Endodermal cell (in vitro differentiated cells): ENCODE measurements around the gene FASTKD3. TPM values are rescaled to one million over a fixed set of nuclear protein-coding genes. Genes with fewer than 3 reads are reported as not detected.

Experiments
- DNase-seq: peaks from one replicate; pipeline ENCODE4 v3.0.0-alpha.2; 2017
- H3K27ac ChIP-seq: 2 replicates; pipeline ENCODE4 v1.5.1; 2013; ENCODE audit warnings: mild to moderate bottlenecking, low read depth, low read length, moderate library complexity
- H3K27me3 ChIP-seq: 2 replicates; pipeline ENCODE4 v1.6.1; 2013; ENCODE audit warnings: mild to moderate bottlenecking, low read length, moderate library complexity; ENCODE audit not compliant: insufficient read depth, control insufficient read depth, poor library complexity, severe bottlenecking
- H3K36me3 ChIP-seq: 2 replicates; pipeline ENCODE4 v1.7.0; 2013; ENCODE audit warnings: mild to moderate bottlenecking, low read length, moderate library complexity; ENCODE audit not compliant: control insufficient read depth, insufficient read depth
- H3K4me1 ChIP-seq: one replicate; pipeline ENCODE4 v1.7.0; 2013; ENCODE audit warnings: low read length; ENCODE audit not compliant: control insufficient read depth, insufficient read depth
- H3K4me3 ChIP-seq: 2 replicates; pipeline ENCODE4 v1.5.1; 2013; ENCODE audit warnings: mild to moderate bottlenecking, low read length, moderate library complexity
- H3K9ac ChIP-seq: 2 replicates; pipeline ENCODE4 v1.6.1; 2013; ENCODE audit warnings: mild to moderate bottlenecking, low read length, moderate library complexity; ENCODE audit not compliant: poor library complexity, severe bottlenecking; ENCODE audit errors: extremely low read depth
- H3K9me3 ChIP-seq: 2 replicates; pipeline ENCODE4 v1.6.1; 2013; ENCODE audit warnings: mild to moderate bottlenecking, low read length, moderate library complexity; ENCODE audit not compliant: control insufficient read depth
- H3K27ac Mint-ChIP-seq: 2 replicates; pipeline ENCODE4 v1.8.0; 2020; ENCODE audit warnings: mixed read lengths
- H3K27me3 Mint-ChIP-seq: 2 replicates; pipeline ENCODE4 v1.8.0; 2021; ENCODE audit warnings: mild to moderate bottlenecking, mixed read lengths; ENCODE audit not compliant: insufficient read depth
- H3K36me3 Mint-ChIP-seq: 2 replicates; pipeline ENCODE4 v1.8.0; 2020; ENCODE audit warnings: low read depth, mixed read lengths
- H3K4me1 Mint-ChIP-seq: 2 replicates; pipeline ENCODE4 v1.8.0; 2020; ENCODE audit warnings: mixed read lengths
- H3K4me3 Mint-ChIP-seq: 2 replicates; pipeline ENCODE4 v1.8.0; 2020; ENCODE audit warnings: mild to moderate bottlenecking, moderate library complexity, mixed read lengths
- H3K9me3 Mint-ChIP-seq: 2 replicates; pipeline ENCODE4 v1.8.0; 2020; ENCODE audit warnings: mild to moderate bottlenecking, mixed read lengths
- WGBS, 2 experiments: methylation state at CpG; one replicate each; pipeline versions ENCODE4 v1.1.5 to v1.1.7; 2013; ENCODE audit warnings: missing lambda C conversion rate in 2 of 2, mixed read lengths in 1 of 2; ENCODE audit not compliant: insufficient coverage in 1 of 2, insufficient read length in 1 of 2; 5-methylcytosine and 5-hydroxymethylcytosine counted together
- total RNA-seq, 2 donors: library from RNA; stranded (reverse); fragmentation: NEBNext Ultra II Directional in 1 of 2; extraction: Animal tissue kit (Norgen Biotek cat#: 25700) in 1 of 2; gene quantifications; 2 replicates in 1 of 2; 3 replicates in 1 of 2; pipeline ENCODE4 v1.2.1, GENCODE V29; 2021
- TF ChIP-seq, protein P1 (sequence below): fragments of 200-600 bp; sonication (generic); conservative IDR thresholded peaks from 2 replicates; pipeline ENCODE4 v1.5.0; 2021; ENCODE audit warnings: antibody characterized with exemption, mild to moderate bottlenecking

Gene FASTKD3
- total RNA-seq, 2 donors from 2014 or later, result 6.6 to 8.5 TPM

DNA sequence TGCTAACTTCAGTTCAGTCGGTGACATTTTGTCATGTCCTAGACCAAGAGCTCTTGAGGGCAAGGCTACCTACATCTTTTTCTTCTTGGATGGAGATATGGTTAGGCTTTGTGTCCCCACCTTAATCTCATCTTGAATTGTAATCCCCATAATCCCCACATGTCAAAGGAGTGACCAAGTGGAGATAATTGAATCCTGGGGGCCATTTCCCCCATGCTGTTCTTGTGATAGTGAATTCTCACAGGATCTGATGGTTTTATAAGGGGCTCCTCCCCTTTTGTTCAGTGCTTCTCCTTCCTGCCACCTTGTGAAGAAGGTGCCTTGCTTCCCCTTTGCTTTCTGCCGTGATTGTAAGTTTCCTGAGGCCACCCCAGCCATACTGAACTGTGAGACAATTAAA lies 15.8 kb downstream of the FASTKD3 start:
- no peak overlapping the region for H3K4me3 Mint-ChIP-seq
- H3K9ac ChIP-seq, result no peak overlapping the region

DNA sequence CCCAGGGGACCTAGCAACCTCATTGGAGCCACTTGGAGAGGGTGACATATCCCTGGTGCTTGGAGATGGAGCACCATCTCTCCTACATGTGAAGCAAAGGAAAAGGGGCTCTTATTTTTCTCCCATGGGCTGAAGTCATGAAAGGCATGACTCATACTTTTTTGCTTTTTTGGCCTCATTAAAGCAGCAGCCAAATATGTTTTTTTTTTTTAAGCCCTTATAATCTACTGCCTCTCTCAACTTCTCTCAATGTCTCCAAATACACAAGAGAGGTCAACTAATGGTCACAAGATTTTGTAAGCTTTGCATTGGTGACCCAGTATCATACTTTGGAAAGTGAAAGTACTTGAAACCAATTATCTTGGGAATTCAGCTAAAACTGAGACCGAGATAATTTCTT lies 16.3 kb downstream of the FASTKD3 start:
- H3K36me3 ChIP-seq, result no peaks in the 10 kb centered on the region
- H3K9ac ChIP-seq, result no peak overlapping the region
- Mint-ChIP-seq H3K27me3 (peaks cover 35% of the 10 kb centered on the region), H3K36me3 (peaks cover 1% of the 10 kb centered on the region), H3K27ac (no peak overlapping the region), H3K4me1 (peaks cover 3% of the 10 kb centered on the region), H3K4me3 (no peak overlapping the region), H3K9me3 (peaks cover 14% of the 10 kb centered on the region)
- no peak for DNase-seq
- peaks cover 35% of the 10 kb centered on the region for H3K27me3 ChIP-seq
- 95% methylated on average over 1 of the region's 1 CpG; no CpG with 5 or more reads in 1 of the 2 experiments for WGBS, 2 experiments
- no peak overlapping the region for H3K27ac ChIP-seq
- peaks cover 13% of the 10 kb centered on the region for H3K9me3 ChIP-seq
- no peaks in the 10 kb centered on the region for H3K4me1 ChIP-seq
- TF ChIP-seq, protein P1, sequence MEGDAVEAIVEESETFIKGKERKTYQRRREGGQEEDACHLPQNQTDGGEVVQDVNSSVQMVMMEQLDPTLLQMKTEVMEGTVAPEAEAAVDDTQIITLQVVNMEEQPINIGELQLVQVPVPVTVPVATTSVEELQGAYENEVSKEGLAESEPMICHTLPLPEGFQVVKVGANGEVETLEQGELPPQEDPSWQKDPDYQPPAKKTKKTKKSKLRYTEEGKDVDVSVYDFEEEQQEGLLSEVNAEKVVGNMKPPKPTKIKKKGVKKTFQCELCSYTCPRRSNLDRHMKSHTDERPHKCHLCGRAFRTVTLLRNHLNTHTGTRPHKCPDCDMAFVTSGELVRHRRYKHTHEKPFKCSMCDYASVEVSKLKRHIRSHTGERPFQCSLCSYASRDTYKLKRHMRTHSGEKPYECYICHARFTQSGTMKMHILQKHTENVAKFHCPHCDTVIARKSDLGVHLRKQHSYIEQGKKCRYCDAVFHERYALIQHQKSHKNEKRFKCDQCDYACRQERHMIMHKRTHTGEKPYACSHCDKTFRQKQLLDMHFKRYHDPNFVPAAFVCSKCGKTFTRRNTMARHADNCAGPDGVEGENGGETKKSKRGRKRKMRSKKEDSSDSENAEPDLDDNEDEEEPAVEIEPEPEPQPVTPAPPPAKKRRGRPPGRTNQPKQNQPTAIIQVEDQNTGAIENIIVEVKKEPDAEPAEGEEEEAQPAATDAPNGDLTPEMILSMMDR, result no peak
- no peak overlapping the region for H3K4me3 ChIP-seq

More for the DNA sequence above, 15.8 kb downstream of the FASTKD3 start:
- Mint-ChIP-seq H3K27me3 (peaks cover 32% of the 10 kb centered on the region), H3K4me1 (peaks cover 3% of the 10 kb centered on the region), H3K9me3 (peaks cover 14% of the 10 kb centered on the region), H3K36me3 (peaks cover 1% of the 10 kb centered on the region), H3K27ac (no peak overlapping the region)
- H3K27ac ChIP-seq, result no peak overlapping the region
- no peak for DNase-seq
- no peaks in the 10 kb centered on the region for H3K4me1 ChIP-seq
- peaks cover under 1% of the 10 kb centered on the region for H3K36me3 ChIP-seq
- 95 to 100% methylated on average over 1 to 2 of the region's 2 CpGs for WGBS, 2 experiments
- TF ChIP-seq, protein P1, result no peak
- H3K9me3 ChIP-seq, result peaks cover 13% of the 10 kb centered on the region
- H3K27me3 ChIP-seq, result peaks cover 32% of the 10 kb centered on the region
- H3K4me3 ChIP-seq, result no peak overlapping the region

DNA sequence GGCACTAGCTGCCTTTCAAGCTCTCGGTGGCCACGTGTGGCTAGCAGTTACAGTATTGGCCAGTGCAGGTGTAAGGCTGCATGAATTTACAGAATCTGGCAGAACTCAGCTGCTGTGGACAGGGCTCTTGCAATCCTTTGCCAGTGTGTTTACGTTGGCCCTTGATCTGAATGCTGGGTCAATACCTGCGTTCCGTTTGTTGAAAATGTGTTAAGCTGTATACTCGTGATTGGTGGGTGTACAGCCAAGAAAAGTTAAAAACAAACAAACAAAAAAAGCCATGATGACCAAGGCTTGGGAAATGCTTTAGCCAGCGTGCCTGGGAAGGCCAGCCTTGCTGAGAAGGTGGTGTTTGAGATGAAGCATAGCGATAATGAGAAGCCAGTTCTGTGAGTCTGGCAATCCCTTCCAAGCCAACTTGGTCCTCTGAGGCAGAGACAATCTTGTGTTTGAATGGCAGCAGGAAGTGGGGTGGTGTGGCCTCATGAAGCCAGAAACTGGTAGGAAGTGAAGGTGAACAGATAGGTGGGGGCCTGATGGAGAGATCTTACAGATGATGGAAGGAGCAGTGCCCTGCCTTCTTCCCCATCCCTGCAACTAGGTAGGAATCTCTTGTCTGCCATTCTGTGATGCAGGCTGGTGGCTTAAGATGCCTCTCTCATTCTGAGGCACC lies 17.1 kb downstream of the FASTKD3 start:
- Mint-ChIP-seq H3K9me3 (peaks cover 14% of the 10 kb centered on the region), H3K27me3 (peaks cover 41% of the 10 kb centered on the region), H3K36me3 (peaks cover 1% of the 10 kb centered on the region), H3K4me3 (peak overlapping the region; percentile 73), H3K4me1 (peaks cover 3% of the 10 kb centered on the region), H3K27ac (no peak overlapping the region)
- Histone ChIP-seq H3K9ac (no peak overlapping the region), H3K4me3 (peak overlapping the region; percentile 64), H3K27ac (no peak overlapping the region), H3K4me1 (no peaks in the 10 kb centered on the region), H3K9me3 (peaks cover 13% of the 10 kb centered on the region), H3K27me3 (peaks cover 42% of the 10 kb centered on the region), H3K36me3 (no peaks in the 10 kb centered on the region)
- TF ChIP-seq, protein P1, result no peak
- DNase-seq, result no peak
- 89 to 93% methylated on average over 6 to 8 of the region's 8 CpGs for WGBS, 2 experiments
